Endodermal cell (in vitro differentiated cells): ENCODE data around the gene ULBP1. TPM values are rescaled to one million over a fixed set of nuclear protein-coding genes. Genes with fewer than 3 reads are reported as not detected.
"Not testable (repeated sequence)": the region's sequence is repeated elsewhere in the genome, so short reads cannot be mapped to it uniquely, and the experiment has no call there.

Experiments
- DNase-seq: peaks from one replicate; pipeline ENCODE4 v3.0.0-alpha.2; 2017
- H3K27ac ChIP-seq: 2 replicates; pipeline ENCODE4 v1.5.1; 2013; ENCODE audit warnings: mild to moderate bottlenecking, low read depth, low read length, moderate library complexity
- H3K27me3 ChIP-seq: 2 replicates; pipeline ENCODE4 v1.6.1; 2013; ENCODE audit warnings: mild to moderate bottlenecking, low read length, moderate library complexity; ENCODE audit not compliant: insufficient read depth, control insufficient read depth, poor library complexity, severe bottlenecking
- H3K36me3 ChIP-seq: 2 replicates; pipeline ENCODE4 v1.7.0; 2013; ENCODE audit warnings: mild to moderate bottlenecking, low read length, moderate library complexity; ENCODE audit not compliant: control insufficient read depth, insufficient read depth
- H3K4me1 ChIP-seq: one replicate; pipeline ENCODE4 v1.7.0; 2013; ENCODE audit warnings: low read length; ENCODE audit not compliant: control insufficient read depth, insufficient read depth
- H3K4me3 ChIP-seq: 2 replicates; pipeline ENCODE4 v1.5.1; 2013; ENCODE audit warnings: mild to moderate bottlenecking, low read length, moderate library complexity
- H3K9ac ChIP-seq: 2 replicates; pipeline ENCODE4 v1.6.1; 2013; ENCODE audit warnings: mild to moderate bottlenecking, low read length, moderate library complexity; ENCODE audit not compliant: poor library complexity, severe bottlenecking; ENCODE audit errors: extremely low read depth
- H3K9me3 ChIP-seq: 2 replicates; pipeline ENCODE4 v1.6.1; 2013; ENCODE audit warnings: mild to moderate bottlenecking, low read length, moderate library complexity; ENCODE audit not compliant: control insufficient read depth
- H3K27ac Mint-ChIP-seq: 2 replicates; pipeline ENCODE4 v1.8.0; 2020; ENCODE audit warnings: mixed read lengths
- H3K27me3 Mint-ChIP-seq: 2 replicates; pipeline ENCODE4 v1.8.0; 2021; ENCODE audit warnings: mild to moderate bottlenecking, mixed read lengths; ENCODE audit not compliant: insufficient read depth
- H3K36me3 Mint-ChIP-seq: 2 replicates; pipeline ENCODE4 v1.8.0; 2020; ENCODE audit warnings: low read depth, mixed read lengths
- H3K4me1 Mint-ChIP-seq: 2 replicates; pipeline ENCODE4 v1.8.0; 2020; ENCODE audit warnings: mixed read lengths
- H3K4me3 Mint-ChIP-seq: 2 replicates; pipeline ENCODE4 v1.8.0; 2020; ENCODE audit warnings: mild to moderate bottlenecking, moderate library complexity, mixed read lengths
- H3K9me3 Mint-ChIP-seq: 2 replicates; pipeline ENCODE4 v1.8.0; 2020; ENCODE audit warnings: mild to moderate bottlenecking, mixed read lengths
- CTCF ChIP-seq: fragments of 200-600 bp; sonication (generic); conservative IDR thresholded peaks from 2 replicates; pipeline ENCODE4 v1.5.0; 2021; ENCODE audit warnings: antibody characterized with exemption, mild to moderate bottlenecking
- WGBS, 2 experiments: methylation state at CpG; one replicate each; pipeline versions ENCODE4 v1.1.5 to v1.1.7; 2013; ENCODE audit warnings: missing lambda C conversion rate in 2 of 2, mixed read lengths in 1 of 2; ENCODE audit not compliant: insufficient coverage in 1 of 2, insufficient read length in 1 of 2; 5-methylcytosine and 5-hydroxymethylcytosine counted together
- total RNA-seq, 2 donors: library from RNA; stranded (reverse); fragmentation: NEBNext Ultra II Directional in 1 of 2; extraction: Animal tissue kit (Norgen Biotek cat#: 25700) in 1 of 2; gene quantifications; 2 replicates in 1 of 2; 3 replicates in 1 of 2; pipeline ENCODE4 v1.2.1, GENCODE V29; 2021

The ULBP1 gene
- total RNA-seq, 2 donors from 2014 or later, result 0.31 to 0.55 TPM

GRCh38 chr6:149950423-149950822 is 13.3 kb upstream of the ULBP1 start:
- Mint-ChIP-seq H3K4me1 (peaks cover 2% of the 10 kb centered on the region), H3K4me3 (no peak overlapping the region), H3K27me3 (peaks cover 90% of the 10 kb centered on the region), H3K36me3 (no peaks in the 10 kb centered on the region), H3K9me3 (peaks cover 2% of the 10 kb centered on the region), H3K27ac (no peak overlapping the region)
- Histone ChIP-seq H3K9me3 (no peaks in the 10 kb centered on the region), H3K4me1 (no peaks in the 10 kb centered on the region), H3K27me3 (peaks cover 87% of the 10 kb centered on the region), H3K4me3 (no peak overlapping the region), H3K9ac (no peak overlapping the region), H3K27ac (no peak overlapping the region), H3K36me3 (no peaks in the 10 kb centered on the region)
- DNase-seq, result peak; percentile 7
- 55 to 66% methylated on average over 5 to 8 of the region's 8 CpGs for WGBS, 2 experiments
- TF ChIP-seq CTCF, result no peak

- H3K36me3 ChIP-seq, result no peaks in the 10 kb centered on the region
- H3K4me3 ChIP-seq, result no peak overlapping the region
- no peak for DNase-seq
- Mint-ChIP-seq H3K4me3 (no peak overlapping the region), H3K36me3 (no peaks in the 10 kb centered on the region), H3K4me1 (peaks cover 2% of the 10 kb centered on the region), H3K27me3 (peaks cover 91% of the 10 kb centered on the region), H3K27ac (no peak overlapping the region), H3K9me3 (peaks cover 2% of the 10 kb centered on the region)
- 81 to 87% methylated on average over 3 to 9 of the region's 9 CpGs for WGBS, 2 experiments
- H3K4me1 ChIP-seq, result no peaks in the 10 kb centered on the region
- no peak overlapping the region for H3K27ac ChIP-seq
- no peaks in the 10 kb centered on the region for H3K9me3 ChIP-seq
- peaks cover 93% of the 10 kb centered on the region for H3K27me3 ChIP-seq
- H3K9ac ChIP-seq, result no peak overlapping the region
- TF ChIP-seq CTCF, result no peak
Measured at GRCh38 chr6:149951096-149951495, 12.6 kb upstream of the ULBP1 start.

- no peaks in the 10 kb centered on the region for H3K36me3 ChIP-seq
- H3K9me3 ChIP-seq, result no peaks in the 10 kb centered on the region
- no peak overlapping the region for H3K9ac ChIP-seq
- H3K4me1 Mint-ChIP-seq, result peaks cover 2% of the 10 kb centered on the region
- no peak overlapping the region for H3K4me3 Mint-ChIP-seq
- TF ChIP-seq CTCF, result no peak
- no peak for DNase-seq
- 87 to 90% methylated on average over 3 of the region's 3 CpGs for WGBS, 2 experiments
- no peaks in the 10 kb centered on the region for H3K4me1 ChIP-seq
- H3K27ac ChIP-seq, result no peak overlapping the region
- peaks cover 90% of the 10 kb centered on the region for H3K27me3 Mint-ChIP-seq
- H3K27ac Mint-ChIP-seq, result no peak overlapping the region
- H3K27me3 ChIP-seq, result peaks cover 93% of the 10 kb centered on the region
- no peak overlapping the region for H3K4me3 ChIP-seq
- H3K36me3 Mint-ChIP-seq, result no peaks in the 10 kb centered on the region
- peaks cover 2% of the 10 kb centered on the region for H3K9me3 Mint-ChIP-seq
Measured at GRCh38 chr6:149951626-149952025, 12.1 kb upstream of the ULBP1 start.

- H3K36me3 ChIP-seq, H3K36me3 Mint-ChIP-seq, H3K4me3 Mint-ChIP-seq, H3K9me3 Mint-ChIP-seq, H3K27ac Mint-ChIP-seq, H3K9me3 ChIP-seq, H3K27ac ChIP-seq, H3K4me3 ChIP-seq, H3K4me1 Mint-ChIP-seq, H3K4me1 ChIP-seq, H3K9ac ChIP-seq: not testable (repeated sequence)
- H3K27me3 Mint-ChIP-seq, result peaks cover 97% of the 10 kb centered on the region
- H3K27me3 ChIP-seq, result peaks cover 100% of the 10 kb centered on the region
- peak; percentile 42 for DNase-seq
- 44 to 57% methylated on average over 2 of the region's 2 CpGs for WGBS, 2 experiments
Measured at GRCh38 chr6:149953390-149953789, 10.4 kb upstream of the ULBP1 start.
